ENCODE results near the gene CSGALNACT2. TPM values are rescaled to one million over a fixed set of nuclear protein-coding genes. Genes with fewer than 3 reads are reported as not detected.

CSGALNACT2 gene
- total RNA-seq, 1 experiment from 2014 or later = 8.9 TPM

- Mint-ChIP-seq H3K36me3 (ENCODE audit: insufficient read depth in 1 of 3, low read depth in 3 of 3) (peaks cover 8 to 17% (median 11%) of the 10 kb centered on the region in 3 experiments; a peak in 6 of 7 replicates), H3K9me3 (no peaks in the 10 kb centered on the region), H3K27ac (peak overlapping the region in 2 of 3 experiments; percentile 40 to 98; a peak in 3 of 7 replicates), H3K4me3 (peak overlapping the region; percentile 86 to 90), H3K27me3 (ENCODE audit: low read depth) (no peaks in the 10 kb centered on the region), H3K4me1 (peaks cover 1 to 7% of the 10 kb centered on the region in 2 experiments; a peak in 2 of 4 replicates)
- no peak overlapping the region for H3T11ph ChIP-seq (ENCODE audit: low read length)
- 0 out of 2 replicates have a peak overlapping the region, but pooled peaks have one; percentile 43 for H3K14ac ChIP-seq (ENCODE audit: insufficient read depth, low read length)
- no peaks in the 10 kb centered on the region for H3K27me3 ChIP-seq (ENCODE audit: insufficient read depth, low read length)
- no peak overlapping the region for H2BK20ac ChIP-seq (ENCODE audit: low read depth, low read length, poor library complexity, severe bottlenecking)
- H3K56ac ChIP-seq (ENCODE audit: insufficient read length, low read depth, low read length) = no peak overlapping the region
- no peak overlapping the region for H3K4ac ChIP-seq (ENCODE audit: low read depth, low read length)
- H3K9me3 ChIP-seq (ENCODE audit: control insufficient read depth, low read depth, low read length) = no peaks in the 10 kb centered on the region
- no peak overlapping the region for H4K5ac ChIP-seq (ENCODE audit: insufficient read length, low read depth, low read length)
- no peaks in the 10 kb centered on the region for H3K23me2 ChIP-seq (ENCODE audit: insufficient read length, low read depth, low read length, poor library complexity, severe bottlenecking)
- no CpG with 5 or more reads among the region's 27 CpGs for WGBS (ENCODE audit: extremely low coverage, insufficient read length, low lambda C conversion rate)
- H3K18ac ChIP-seq (ENCODE audit: insufficient read length, low read depth, low read length) = no peak overlapping the region
- no peak overlapping the region for H3K23ac ChIP-seq (ENCODE audit: insufficient read length, low read depth, low read length)
- no peaks in the 10 kb centered on the region for H3K4me1 ChIP-seq (ENCODE audit: insufficient read depth, low read length)
- H4K8ac ChIP-seq (replicated peaks; ENCODE audit: insufficient read length, low read depth, low read length) = no peak overlapping the region
- H2BK12ac ChIP-seq (ENCODE audit: insufficient read length, low read depth, low read length) = no peak overlapping the region
- DNase-seq = peak; percentile 90
- H3K79me2 ChIP-seq (ENCODE audit: insufficient read depth, low read length) = no peaks in the 10 kb centered on the region
- no peaks in the 10 kb centered on the region for H3K79me1 ChIP-seq (ENCODE audit: insufficient read depth, low read depth, low read length, poor library complexity, severe bottlenecking)
- H4K20me1 ChIP-seq (ENCODE audit: control insufficient read depth, insufficient read depth, insufficient read length) = no peaks in the 10 kb centered on the region
- H2AK5ac ChIP-seq (ENCODE audit: insufficient read length, low read length) = no peak overlapping the region
- TF ChIP-seq, protein P1, sequence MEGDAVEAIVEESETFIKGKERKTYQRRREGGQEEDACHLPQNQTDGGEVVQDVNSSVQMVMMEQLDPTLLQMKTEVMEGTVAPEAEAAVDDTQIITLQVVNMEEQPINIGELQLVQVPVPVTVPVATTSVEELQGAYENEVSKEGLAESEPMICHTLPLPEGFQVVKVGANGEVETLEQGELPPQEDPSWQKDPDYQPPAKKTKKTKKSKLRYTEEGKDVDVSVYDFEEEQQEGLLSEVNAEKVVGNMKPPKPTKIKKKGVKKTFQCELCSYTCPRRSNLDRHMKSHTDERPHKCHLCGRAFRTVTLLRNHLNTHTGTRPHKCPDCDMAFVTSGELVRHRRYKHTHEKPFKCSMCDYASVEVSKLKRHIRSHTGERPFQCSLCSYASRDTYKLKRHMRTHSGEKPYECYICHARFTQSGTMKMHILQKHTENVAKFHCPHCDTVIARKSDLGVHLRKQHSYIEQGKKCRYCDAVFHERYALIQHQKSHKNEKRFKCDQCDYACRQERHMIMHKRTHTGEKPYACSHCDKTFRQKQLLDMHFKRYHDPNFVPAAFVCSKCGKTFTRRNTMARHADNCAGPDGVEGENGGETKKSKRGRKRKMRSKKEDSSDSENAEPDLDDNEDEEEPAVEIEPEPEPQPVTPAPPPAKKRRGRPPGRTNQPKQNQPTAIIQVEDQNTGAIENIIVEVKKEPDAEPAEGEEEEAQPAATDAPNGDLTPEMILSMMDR (conservative IDR thresholded peaks at IDR 0.05) = no peak
- H2BK15ac ChIP-seq (ENCODE audit: low read depth, low read length) = no peak overlapping the region
- no peak overlapping the region for H2AFZ ChIP-seq (ENCODE audit: low read length)
- peak overlapping the region; percentile 60 for H3K4me2 ChIP-seq (ENCODE audit: insufficient read depth, insufficient read length, low read length)
- H3K9ac ChIP-seq (ENCODE audit: extremely low read depth, insufficient read length, low read length) = peak overlapping the region; percentile 40
- H4K91ac ChIP-seq (ENCODE audit: insufficient read length, low read depth, low read length) = no peak overlapping the region
- no peak overlapping the region for H3K27ac ChIP-seq (ENCODE audit: insufficient read length, low read depth, low read length)
- no peak overlapping the region for H2BK120ac ChIP-seq (ENCODE audit: low read depth, low read length, poor library complexity, severe bottlenecking)
- H2BK5ac ChIP-seq (ENCODE audit: insufficient read length, low read length) = no peak overlapping the region
Observed at GRCh38 chr10:43203448-43204041, 65.3 kb downstream of the CSGALNACT2 start.
